Fibroblast of mammary gland (primary cell): ENCODE data around the gene PPAT.

Experiments
- DNase-seq: peaks from one replicate; pipeline ENCODE4 v3.0.0-alpha.2; 2010; ENCODE audit warnings: low read depth
- H3K4me3 ChIP-seq: 2 replicates; pipeline ENCODE4 v1.5.1; 2011; ENCODE audit warnings: low read depth, mild to moderate bottlenecking, low read length, moderate library complexity; ENCODE audit not compliant: control insufficient read depth
- TF ChIP-seq, protein P1 (sequence below): conservative IDR thresholded peaks from 2 replicates; pipeline ENCODE4 v1.5.1; 2011; ENCODE audit warnings: low read depth, low read length, inconsistent platforms; ENCODE audit not compliant: control insufficient read depth, insufficient read depth

PPAT gene

DNA sequence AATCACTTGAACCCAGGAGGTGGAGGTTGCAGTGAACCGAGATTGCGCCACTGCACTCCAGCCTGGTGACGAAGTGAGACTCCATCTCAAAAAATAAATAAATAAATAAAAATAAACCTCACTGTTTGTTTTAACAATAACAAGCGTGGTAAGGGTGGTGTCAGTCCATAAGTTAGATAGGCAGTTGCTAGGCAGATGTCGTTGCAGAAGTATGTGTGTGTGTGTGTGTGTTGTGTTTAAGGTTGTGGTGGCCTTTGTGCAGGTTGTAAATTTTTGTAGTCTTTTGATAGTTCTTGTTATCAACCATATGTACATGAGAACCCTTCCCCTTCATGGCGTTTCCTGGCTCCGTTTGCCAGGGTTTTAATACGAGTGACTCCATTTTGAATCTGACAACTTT lies 44.1 kb downstream of the PPAT start:
- DNase-seq = no peak
- TF ChIP-seq, protein P1, sequence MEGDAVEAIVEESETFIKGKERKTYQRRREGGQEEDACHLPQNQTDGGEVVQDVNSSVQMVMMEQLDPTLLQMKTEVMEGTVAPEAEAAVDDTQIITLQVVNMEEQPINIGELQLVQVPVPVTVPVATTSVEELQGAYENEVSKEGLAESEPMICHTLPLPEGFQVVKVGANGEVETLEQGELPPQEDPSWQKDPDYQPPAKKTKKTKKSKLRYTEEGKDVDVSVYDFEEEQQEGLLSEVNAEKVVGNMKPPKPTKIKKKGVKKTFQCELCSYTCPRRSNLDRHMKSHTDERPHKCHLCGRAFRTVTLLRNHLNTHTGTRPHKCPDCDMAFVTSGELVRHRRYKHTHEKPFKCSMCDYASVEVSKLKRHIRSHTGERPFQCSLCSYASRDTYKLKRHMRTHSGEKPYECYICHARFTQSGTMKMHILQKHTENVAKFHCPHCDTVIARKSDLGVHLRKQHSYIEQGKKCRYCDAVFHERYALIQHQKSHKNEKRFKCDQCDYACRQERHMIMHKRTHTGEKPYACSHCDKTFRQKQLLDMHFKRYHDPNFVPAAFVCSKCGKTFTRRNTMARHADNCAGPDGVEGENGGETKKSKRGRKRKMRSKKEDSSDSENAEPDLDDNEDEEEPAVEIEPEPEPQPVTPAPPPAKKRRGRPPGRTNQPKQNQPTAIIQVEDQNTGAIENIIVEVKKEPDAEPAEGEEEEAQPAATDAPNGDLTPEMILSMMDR = no peak
- no peak overlapping the region for H3K4me3 ChIP-seq

DNA sequence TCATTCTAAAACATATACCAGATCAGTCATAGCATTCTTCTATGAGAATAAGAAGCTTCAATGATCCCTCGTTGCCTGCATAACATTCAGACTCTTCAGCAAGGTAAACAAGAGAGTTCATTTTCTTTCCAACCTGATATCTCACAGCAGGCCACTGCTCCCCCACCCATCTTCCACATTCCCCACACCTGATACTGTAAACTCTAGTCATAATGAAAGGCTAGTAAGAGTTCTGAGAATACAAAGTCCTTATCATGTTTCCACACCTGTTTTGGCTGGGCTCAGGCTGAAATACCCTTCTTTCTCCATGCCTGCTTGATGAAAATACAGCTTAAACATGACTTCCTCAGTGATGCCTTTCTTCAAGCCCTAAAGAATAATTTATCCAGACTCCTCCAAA lies 45.9 kb downstream of the PPAT start:
- H3K4me3 ChIP-seq = no peak overlapping the region
- TF ChIP-seq, protein P1 = no peak
- DNase-seq = no peak

DNA sequence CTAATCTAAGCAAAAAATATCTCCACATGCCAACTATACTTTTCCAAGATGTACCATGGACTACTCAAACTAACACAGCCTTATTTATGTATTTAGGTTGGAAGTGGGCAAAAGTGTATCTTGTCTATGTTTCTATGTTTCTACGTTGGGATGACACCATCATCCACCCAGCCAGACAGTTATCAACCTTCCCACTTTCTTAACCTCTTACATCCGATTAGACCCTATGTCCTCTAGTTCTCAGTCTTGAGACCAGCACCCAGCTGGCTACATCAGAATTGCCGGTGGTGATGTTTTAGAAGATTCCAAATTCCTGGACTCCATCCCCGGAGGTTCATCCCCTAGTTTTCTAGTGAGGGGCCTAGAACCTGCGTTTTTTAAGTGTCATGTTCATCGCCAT lies 47.1 kb downstream of the PPAT start:
- TF ChIP-seq, protein P1 = no peak
- DNase-seq = peak; percentile 15
- H3K4me3 ChIP-seq = peak overlapping the region; percentile 76

DNA sequence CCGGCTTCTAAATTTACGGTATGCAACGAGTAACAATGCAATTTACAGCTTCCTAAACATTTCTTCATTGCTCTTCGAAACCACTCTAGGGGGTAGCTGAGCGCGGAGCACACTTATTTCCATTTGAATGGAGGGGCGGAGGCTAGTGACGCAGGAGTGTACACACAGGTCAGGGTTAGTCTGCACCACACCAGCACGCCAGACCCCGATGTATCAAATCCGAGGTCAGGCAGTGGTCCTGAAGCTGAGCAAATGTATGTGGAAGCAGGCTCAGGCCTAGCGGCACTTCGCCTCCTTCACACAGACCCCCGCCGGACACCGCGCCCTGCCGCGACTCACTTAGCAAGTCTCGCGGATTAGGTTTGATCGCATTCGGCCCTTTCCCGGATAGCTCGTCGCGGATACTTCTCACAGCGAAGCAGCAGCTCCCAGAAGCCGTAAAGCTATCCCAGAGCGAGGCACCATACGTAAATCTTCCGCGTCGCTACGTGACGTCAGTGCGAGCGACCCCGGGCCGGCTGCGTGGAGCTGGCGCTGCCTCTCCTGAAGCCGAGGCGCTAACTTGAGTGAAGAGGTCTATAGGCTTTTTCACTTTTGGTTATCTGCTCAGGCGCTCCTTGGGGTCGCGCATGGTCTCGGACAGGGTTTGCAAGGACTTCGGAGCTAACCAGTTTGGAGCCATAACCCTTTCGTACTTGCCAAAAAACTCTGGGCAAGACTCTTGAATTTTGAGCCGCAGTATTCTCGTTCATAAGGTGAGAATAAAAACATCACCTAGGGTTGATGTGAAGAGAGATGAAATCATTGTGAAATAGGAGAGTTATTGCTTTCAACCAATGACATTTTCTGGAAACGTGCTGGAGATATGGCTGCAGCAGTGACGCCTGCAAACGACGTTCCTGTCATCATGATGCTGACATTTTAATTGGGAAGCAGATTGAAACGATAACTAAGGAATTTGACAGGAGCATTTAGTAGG lies 48.1 kb downstream of the PPAT start, which contains the start of gene AASDH:
AASDH (minus strand) TSS at position 469 of the 979 bp plus-strand sequence. CDS start 3,192 bp downstream, outside the sequence.
- TF ChIP-seq, protein P1 = no peak
- DNase-seq = peak; percentile 94
- peak within 1 kb of the TSS; percentile 76 for H3K4me3 ChIP-seq

DNA sequence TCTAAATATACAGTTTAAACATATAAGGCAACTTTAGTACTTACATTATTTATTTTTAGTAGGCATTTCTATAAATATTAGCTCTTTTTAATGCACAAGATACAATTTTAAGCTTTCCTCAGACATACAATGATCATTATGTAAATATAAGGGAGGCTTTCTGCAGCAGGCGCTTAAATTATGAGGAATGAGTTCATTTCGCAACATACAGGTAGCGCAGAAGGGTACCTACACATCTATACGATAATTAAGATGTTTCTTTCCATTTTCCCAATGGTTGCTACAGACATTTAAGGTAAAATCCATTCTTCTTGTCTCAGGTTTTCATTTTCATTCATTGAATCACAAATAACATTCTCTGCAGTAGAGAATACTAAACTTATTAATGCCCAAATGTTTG lies 49.3 kb downstream of the PPAT start:
- peak overlapping the region; percentile 42 for H3K4me3 ChIP-seq
- no peak for DNase-seq
- TF ChIP-seq, protein P1 = no peak

DNA sequence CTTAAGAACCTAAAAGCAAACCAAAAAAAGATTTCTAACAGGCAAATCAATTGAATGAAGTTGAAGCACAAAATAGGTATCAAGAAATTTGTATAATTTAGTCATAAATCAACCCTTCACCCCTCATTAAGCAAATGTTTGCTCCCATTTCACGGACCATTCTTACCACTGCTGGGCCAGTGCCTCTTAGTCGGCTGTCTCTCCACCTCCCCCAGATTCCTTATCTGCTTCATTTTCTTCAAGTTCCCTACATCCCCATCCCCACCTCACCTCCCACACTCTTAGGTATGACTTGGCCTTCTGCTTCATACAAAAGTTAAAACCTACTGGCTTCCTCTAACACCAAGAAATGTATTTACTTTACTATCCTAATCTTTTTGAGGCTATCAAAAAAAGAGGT lies 60.0 kb downstream of the PPAT start:
- TF ChIP-seq, protein P1 = no peak
- DNase-seq = no peak
- H3K4me3 ChIP-seq = no peak overlapping the region
